GM18502 (cell line): ENCODE data around the gene EFCAB12.

Source experiments
- ATAC-seq: cut with Tn5 transposase; IDR thresholded peaks from one replicate; pipeline ENCODE4 v1.9.1; 2021; ENCODE audit warnings: mild to moderate bottlenecking; ENCODE audit not compliant: unreplicated experiment, poor library complexity

Gene EFCAB12

GRCh38 chr3:129428376-129429079, at the start of gene EFCAB12:
Gene EFCAB12, minus strand, starts transcription at chr3:129428636. Its CDS starts 148 bp downstream, at chr3:129428488.
- ATAC-seq, result peak; percentile 93

GRCh38 chr3:129476586-129476985, 48.1 kb upstream of the EFCAB12 start:
- ATAC-seq, result no peak

GRCh38 chr3:129475863-129476262, 47.4 kb upstream of the EFCAB12 start:
- ATAC-seq, result no peak

- no peak for ATAC-seq
Measured at GRCh38 chr3:129474984-129475804, 46.8 kb upstream of the EFCAB12 start.

- ATAC-seq, result no peak
Measured at GRCh38 chr3:129473769-129474152, 45.3 kb upstream of the EFCAB12 start.

- no peak for ATAC-seq
Measured at GRCh38 chr3:129473067-129473768, 44.8 kb upstream of the EFCAB12 start.

GRCh38 chr3:129470861-129471260, 42.4 kb upstream of the EFCAB12 start:
- ATAC-seq, result no peak

- no peak for ATAC-seq
Measured at GRCh38 chr3:129469026-129469425, 40.6 kb upstream of the EFCAB12 start.

GRCh38 chr3:129467932-129468331, 39.5 kb upstream of the EFCAB12 start:
- ATAC-seq, result no peak

- ATAC-seq, result no peak
Measured at GRCh38 chr3:129463716-129464115, 35.3 kb upstream of the EFCAB12 start.

- no peak for ATAC-seq
Measured at GRCh38 chr3:129463094-129463493, 34.7 kb upstream of the EFCAB12 start.

GRCh38 chr3:129462361-129462968, 34.0 kb upstream of the EFCAB12 start:
- ATAC-seq, result no peak

- no peak for ATAC-seq
Measured at GRCh38 chr3:129461461-129462146, 33.2 kb upstream of the EFCAB12 start.

- ATAC-seq, result no peak
Measured at GRCh38 chr3:129461022-129461421, 32.6 kb upstream of the EFCAB12 start.

- no peak for ATAC-seq
Measured at GRCh38 chr3:129460572-129460971, 32.1 kb upstream of the EFCAB12 start.

- no peak for ATAC-seq
Measured at GRCh38 chr3:129460155-129460554, 31.7 kb upstream of the EFCAB12 start.

- ATAC-seq, result no peak
Measured at GRCh38 chr3:129453732-129454131, 25.3 kb upstream of the EFCAB12 start.

GRCh38 chr3:129449279-129450115, 21.1 kb upstream of the EFCAB12 start:
- no peak for ATAC-seq

GRCh38 chr3:129448186-129448895, 19.9 kb upstream of the EFCAB12 start:
- no peak for ATAC-seq
